ENCODE data around the gene DTNB. TPM values are rescaled to one million over a fixed set of nuclear protein-coding genes. Genes with fewer than 3 reads are reported as not detected.

DTNB gene
- total RNA-seq, 1 experiment from 2014 or later = 19.8 TPM

DNA sequence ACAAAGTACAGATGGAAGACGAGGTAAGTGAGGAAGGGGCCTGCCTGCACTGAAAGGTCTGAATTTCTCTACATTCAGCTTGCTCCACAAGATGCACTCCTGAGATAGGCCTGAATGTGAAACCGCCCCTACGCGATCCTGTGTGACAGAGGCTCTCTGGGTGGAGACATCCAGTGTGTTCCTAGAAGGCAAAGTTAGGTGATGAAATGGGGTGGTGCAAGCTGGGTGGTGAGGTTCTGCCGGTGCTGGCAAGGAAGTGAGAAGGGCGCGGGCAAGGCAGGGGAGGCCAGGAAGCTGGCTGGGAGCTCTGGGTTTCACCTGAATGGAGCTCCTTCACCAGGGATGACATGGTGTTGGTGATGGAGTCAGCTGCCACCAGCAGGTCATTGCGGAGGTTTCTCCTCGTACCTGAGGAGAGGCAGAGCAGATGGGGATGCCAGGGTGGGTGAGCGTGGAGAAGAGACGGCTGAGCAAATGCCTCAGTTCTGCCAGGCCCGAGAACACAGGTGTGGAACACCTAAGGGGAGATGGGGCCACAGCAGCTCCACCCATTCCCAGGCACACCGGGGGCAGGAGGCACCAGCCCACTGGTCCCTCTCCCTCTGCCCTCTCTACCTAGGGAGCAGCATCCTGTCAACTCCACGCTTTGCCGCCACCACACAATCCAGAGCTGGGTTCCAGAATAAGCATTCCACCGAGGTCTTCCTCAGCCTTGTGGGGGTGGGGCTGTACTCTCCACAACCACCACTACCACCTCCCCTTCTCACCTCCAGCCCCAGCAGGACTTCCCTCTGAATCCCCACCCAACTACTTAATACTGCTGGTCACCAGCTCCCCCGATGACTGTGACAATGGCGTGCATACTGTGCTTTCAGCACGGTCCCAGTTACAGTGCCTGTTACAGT, 286.2 kb downstream of the DTNB start:
- DNase-seq = peak; percentile 21
- Histone ChIP-seq H3K36me3 (replicated peaks; ENCODE audit: control insufficient read depth, insufficient read depth, low read length) (no peaks in the 10 kb centered on the region), H3K27me3 (ENCODE audit: control insufficient read depth, insufficient read depth, low read length) (no peaks in the 10 kb centered on the region), H3K4me3 (ENCODE audit: insufficient read depth, low read depth, low read length) (no peak overlapping the region)

DNA sequence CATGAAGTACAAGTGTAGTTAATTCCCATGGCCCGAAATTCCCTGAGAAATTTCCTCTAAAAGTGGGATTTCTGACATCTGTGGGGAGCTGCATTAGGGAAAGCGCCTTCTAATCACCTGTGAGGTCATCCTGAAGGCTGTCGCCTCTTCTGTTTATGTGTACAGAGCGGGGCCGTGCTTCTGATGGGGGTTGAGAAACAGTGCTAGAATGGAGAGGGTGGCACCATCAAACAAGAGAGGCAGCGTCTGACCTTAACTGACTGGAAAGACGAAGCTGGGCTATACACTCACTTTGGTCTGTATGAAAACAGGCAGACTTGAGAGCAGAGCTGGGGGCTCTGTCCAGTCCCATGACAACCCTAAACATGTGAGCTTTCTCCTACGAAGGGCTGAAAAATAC, 287.5 kb downstream of the DTNB start:
- H3K4me3 ChIP-seq (ENCODE audit: insufficient read depth, low read depth, low read length) = no peak overlapping the region
- no peaks in the 10 kb centered on the region; the same call in 1 of the 2 replicates for H3K36me3 ChIP-seq (replicated peaks; ENCODE audit: control insufficient read depth, insufficient read depth, low read length)
- H3K27me3 ChIP-seq (ENCODE audit: control insufficient read depth, insufficient read depth, low read length) = no peaks in the 10 kb centered on the region
- peak; percentile 7 for DNase-seq

DNA sequence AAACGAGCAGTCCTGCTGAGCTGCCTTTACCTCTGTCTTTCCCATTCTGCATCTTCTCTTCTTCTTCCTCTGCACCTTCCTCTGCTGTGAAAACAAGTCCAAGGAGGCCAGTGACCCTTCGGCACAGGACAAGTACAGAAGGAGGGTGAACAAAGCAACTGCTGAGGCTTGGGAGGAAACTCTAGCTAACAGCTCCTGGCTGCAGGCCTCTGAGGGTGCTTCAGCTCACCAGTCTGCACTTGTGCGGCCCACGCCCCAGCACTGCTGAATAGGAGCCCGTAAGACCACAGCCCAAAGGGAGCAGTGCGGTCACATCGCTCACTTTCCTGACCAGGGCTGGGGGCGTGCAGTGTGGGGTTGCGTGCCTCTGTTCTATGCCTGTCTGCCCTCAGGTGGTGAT, 289.6 kb downstream of the DTNB start:
- DNase-seq = peak; percentile 22
- Histone ChIP-seq H3K27me3 (ENCODE audit: control insufficient read depth, insufficient read depth, low read length) (no peaks in the 10 kb centered on the region), H3K36me3 (replicated peaks; ENCODE audit: control insufficient read depth, insufficient read depth, low read length) (no peaks in the 10 kb centered on the region; the same call in 1 of the 2 replicates), H3K4me3 (ENCODE audit: insufficient read depth, low read depth, low read length) (no peak overlapping the region)

DNA sequence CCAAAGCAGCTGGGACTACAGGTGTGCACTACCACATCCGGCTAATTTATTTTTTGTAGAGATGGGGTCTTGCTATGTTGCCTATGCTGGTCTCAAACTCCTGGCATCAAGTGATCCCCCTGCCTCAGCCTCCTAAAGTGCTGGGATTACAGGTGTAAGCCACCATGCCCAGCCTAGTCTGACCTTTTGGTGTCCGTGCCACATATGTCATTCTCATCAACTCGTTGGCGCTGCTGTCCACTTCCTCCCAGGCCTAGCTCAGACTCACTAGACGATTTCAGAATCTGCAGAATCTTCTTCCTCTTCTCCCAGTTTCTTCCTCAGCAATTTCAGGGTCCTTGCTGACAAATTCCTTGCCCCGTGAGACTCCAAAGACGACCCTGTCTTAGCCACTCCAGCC, 291.9 kb downstream of the DTNB start:
- Histone ChIP-seq H3K36me3 (replicated peaks; ENCODE audit: control insufficient read depth, insufficient read depth, low read length) (no peaks in the 10 kb centered on the region; the same call in 1 of the 2 replicates), H3K27me3 (ENCODE audit: control insufficient read depth, insufficient read depth, low read length) (no peaks in the 10 kb centered on the region), H3K4me3 (ENCODE audit: insufficient read depth, low read depth, low read length) (no peak overlapping the region)
- no peak for DNase-seq

DNA sequence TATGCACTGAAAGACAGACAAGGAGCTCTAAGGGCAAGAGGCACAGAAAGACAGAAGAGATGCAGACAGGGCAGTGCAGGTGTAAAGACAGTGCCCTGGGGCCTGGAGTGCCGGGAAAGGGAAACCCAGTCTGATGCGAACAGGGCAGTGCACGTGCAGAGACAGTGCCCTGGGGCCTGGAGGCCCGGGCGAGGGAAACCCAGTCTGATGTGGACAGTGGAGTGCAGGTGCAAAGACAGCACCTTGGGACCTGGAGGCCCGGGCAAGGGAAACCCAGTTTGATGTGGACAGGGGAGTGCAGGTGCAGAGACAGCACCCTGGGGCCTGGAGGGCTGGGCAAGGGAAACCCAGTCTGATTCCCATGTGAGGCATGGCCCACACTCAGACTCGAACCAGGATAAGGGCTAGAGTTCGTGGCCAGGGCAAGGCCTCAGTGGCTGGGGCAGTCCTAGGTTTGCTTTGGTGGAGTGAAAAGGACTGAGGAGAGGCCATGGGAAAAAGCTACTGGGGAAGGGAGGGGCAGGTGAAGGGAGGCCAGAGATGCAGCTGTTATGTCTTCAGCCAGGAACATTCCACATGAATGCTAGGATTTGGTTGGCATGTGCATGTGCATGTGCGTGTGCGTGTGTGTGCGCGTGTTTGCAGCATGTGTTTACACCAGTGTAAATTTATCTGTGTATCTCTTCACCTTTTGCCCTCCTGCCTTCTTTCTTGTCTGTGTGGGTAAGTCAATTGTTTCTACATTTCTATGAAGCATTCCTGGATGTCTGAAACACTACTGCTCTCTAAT, 292.6 kb downstream of the DTNB start:
- Histone ChIP-seq H3K4me3 (ENCODE audit: insufficient read depth, low read depth, low read length) (no peak overlapping the region), H3K27me3 (ENCODE audit: control insufficient read depth, insufficient read depth, low read length) (peaks cover 6% of the 10 kb centered on the region), H3K36me3 (replicated peaks; ENCODE audit: control insufficient read depth, insufficient read depth, low read length) (no peaks in the 10 kb centered on the region; the same call in 1 of the 2 replicates)
- no peak for DNase-seq

DNA sequence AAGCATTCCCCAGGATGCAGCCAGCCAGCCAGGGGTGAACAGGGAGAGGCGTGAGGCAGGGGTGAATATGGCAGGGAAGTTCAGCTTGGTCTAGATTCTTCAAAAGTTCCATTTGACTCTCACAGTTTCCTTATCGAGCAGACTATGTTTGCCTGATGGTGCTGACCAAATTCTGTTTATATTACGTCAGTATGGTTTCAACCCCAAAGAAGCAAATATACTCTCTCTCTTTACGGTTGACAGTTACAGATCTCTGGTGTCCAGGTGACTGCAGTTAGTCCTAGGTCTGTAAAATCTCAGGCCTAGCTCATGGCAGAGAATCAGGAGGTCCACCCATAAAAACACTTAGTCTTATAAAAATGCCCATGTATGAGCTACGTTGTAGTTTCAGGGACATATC, 293.4 kb downstream of the DTNB start:
- Histone ChIP-seq H3K4me3 (ENCODE audit: insufficient read depth, low read depth, low read length) (no peak overlapping the region), H3K36me3 (replicated peaks; ENCODE audit: control insufficient read depth, insufficient read depth, low read length) (no peaks in the 10 kb centered on the region; the same call in 1 of the 2 replicates), H3K27me3 (ENCODE audit: control insufficient read depth, insufficient read depth, low read length) (peaks cover 10% of the 10 kb centered on the region)
- DNase-seq = no peak

DNA sequence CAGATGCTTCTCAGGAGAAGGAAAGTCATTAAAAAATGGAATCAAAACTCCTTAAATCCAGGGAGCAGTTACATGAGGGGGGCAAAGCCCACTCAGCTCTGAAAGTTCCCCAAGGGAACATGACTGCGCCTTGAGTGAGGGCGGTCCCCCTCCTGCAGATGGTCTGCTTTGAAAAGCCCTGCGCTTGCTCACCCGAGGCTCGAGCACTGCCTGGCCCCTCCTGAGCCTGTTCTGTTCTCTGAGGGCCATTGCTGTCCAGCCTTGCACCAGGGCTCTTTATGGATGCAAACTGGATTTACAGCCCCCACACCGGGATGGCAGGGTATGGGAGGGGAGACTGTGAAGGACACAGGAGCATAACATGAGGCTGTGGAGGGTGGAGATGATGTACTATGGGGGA, 293.8 kb downstream of the DTNB start:
- Histone ChIP-seq H3K4me3 (ENCODE audit: insufficient read depth, low read depth, low read length) (no peak overlapping the region), H3K27me3 (ENCODE audit: control insufficient read depth, insufficient read depth, low read length) (peaks cover 10% of the 10 kb centered on the region), H3K36me3 (replicated peaks; ENCODE audit: control insufficient read depth, insufficient read depth, low read length) (no peaks in the 10 kb centered on the region; the same call in 1 of the 2 replicates)
- no peak for DNase-seq

DNA sequence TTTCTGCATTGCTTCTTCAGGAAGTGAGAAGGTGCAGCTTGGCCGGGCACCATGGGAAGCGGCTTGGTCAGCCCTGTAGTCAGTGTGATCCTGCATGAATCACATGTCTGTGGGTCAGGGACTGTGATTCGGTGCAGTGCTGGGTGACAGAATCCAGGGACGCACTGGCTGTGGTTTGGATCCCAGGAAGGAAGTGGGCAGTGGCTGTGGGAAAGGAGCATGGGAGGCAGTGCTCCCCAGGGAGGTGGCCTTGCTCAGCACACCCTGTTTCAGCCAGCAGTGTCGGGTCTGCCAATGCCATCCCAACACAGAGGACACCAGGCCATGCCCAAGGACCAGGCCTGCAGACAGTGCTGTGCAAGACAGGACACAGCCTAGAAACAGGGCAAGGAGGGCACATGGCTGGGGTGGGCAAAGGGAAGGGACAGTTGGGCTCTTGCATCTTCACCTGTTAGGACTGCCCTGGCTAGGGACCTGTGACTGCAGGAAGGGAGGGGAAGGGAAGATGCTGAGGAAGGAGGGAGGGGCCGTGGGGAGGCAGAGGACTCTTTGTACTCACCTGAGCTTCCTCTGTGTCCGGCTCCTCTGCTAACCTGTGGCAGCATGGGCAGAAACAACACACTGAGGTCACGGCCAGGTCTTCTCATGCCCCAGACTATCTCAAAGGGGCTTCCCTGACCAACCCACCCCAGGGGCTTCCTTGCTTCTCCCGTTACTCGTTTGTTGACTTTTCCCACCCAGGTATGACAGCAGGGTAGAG, 294.5 kb downstream of the DTNB start:
- Histone ChIP-seq H3K4me3 (ENCODE audit: insufficient read depth, low read depth, low read length) (no peak overlapping the region), H3K27me3 (ENCODE audit: control insufficient read depth, insufficient read depth, low read length) (peaks cover 10% of the 10 kb centered on the region), H3K36me3 (replicated peaks; ENCODE audit: control insufficient read depth, insufficient read depth, low read length) (no peaks in the 10 kb centered on the region; the same call in 1 of the 2 replicates)
- no peak for DNase-seq

DNA sequence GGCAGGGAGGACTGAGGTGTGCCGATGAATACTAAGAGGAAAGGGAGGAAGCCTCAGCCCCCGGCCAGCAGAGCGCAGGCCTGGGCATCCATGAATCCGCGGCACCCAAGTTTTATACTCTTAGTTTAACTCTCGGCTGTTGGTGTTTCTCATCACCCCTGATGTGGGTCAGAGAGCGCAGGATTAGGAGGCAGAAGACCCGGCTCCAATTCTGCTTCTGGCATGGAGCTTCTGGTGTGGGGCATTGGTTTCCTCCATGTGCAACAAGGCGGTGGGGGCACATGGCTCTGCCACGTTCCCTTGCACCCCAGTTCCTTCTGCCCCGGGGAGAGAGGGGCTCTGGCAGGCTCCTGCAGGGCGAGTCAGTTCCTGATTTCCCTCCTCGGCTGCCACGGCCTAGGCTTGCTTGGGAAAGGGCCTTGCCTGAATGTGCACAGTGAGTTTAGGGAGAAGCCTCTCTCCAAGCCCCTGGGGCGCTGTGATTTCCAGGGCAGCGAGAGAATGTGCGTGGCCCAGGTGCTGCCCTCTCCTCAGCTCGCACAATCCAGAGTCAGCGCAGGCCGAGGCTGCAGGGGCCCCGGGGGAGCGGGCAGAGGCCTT, 295.5 kb downstream of the DTNB start:
- H3K27me3 ChIP-seq (ENCODE audit: control insufficient read depth, insufficient read depth, low read length) = peaks cover 10% of the 10 kb centered on the region
- peak; percentile 28 for DNase-seq
- H3K36me3 ChIP-seq (replicated peaks; ENCODE audit: control insufficient read depth, insufficient read depth, low read length) = no peaks in the 10 kb centered on the region; the same call in 1 of the 2 replicates
- no peak overlapping the region for H3K4me3 ChIP-seq (ENCODE audit: insufficient read depth, low read depth, low read length)

DNA sequence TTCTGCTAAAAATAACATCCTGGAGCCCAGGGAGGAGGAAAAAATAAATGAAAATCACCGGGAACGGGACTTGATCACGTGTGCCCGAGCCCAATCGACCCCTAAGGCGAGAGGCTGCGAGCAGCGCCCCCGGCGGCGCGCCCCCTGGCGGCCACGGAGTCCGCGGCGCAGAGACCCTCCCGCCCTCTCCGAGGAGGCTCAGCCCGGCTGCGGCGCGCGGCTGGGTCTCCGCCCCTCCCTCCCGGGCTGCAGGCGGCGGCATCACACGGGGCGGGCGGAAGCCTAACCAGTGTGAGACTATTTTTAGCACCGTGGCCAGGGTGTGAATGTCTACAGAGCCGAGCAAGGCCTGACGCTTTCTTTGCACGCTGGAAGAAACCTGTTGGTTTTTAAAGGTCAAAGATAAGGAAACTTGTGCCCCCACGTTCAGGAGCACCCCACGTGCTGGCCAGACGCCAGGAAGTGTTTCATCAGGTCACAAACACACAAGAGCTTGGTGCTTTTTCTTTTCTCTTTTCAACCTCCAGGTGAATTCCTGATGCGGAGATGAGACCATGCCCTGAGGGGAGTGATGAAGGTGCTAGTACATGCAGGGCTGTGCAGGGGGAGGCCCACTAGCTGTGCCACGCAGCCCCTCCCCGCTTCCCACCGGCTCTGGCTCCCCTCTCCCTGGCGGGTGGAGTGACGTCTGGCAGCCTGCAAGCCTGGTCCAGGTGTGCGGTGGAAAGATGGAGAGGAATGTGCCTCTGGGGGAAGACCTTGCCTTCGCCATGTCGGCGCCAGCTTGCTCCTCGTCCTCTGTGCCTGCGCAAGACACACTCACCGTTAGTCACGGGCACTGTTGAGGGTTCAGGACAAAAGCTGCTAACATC, 296.4 kb downstream of the DTNB start:
- peak; percentile 99 for DNase-seq
- Histone ChIP-seq H3K4me3 (ENCODE audit: insufficient read depth, low read depth, low read length) (peak overlapping the region; percentile 19; the same call in 1 of the 2 replicates), H3K36me3 (replicated peaks; ENCODE audit: control insufficient read depth, insufficient read depth, low read length) (no peaks in the 10 kb centered on the region; the same call in 1 of the 2 replicates), H3K27me3 (ENCODE audit: control insufficient read depth, insufficient read depth, low read length) (peaks cover 10% of the 10 kb centered on the region)

DNA sequence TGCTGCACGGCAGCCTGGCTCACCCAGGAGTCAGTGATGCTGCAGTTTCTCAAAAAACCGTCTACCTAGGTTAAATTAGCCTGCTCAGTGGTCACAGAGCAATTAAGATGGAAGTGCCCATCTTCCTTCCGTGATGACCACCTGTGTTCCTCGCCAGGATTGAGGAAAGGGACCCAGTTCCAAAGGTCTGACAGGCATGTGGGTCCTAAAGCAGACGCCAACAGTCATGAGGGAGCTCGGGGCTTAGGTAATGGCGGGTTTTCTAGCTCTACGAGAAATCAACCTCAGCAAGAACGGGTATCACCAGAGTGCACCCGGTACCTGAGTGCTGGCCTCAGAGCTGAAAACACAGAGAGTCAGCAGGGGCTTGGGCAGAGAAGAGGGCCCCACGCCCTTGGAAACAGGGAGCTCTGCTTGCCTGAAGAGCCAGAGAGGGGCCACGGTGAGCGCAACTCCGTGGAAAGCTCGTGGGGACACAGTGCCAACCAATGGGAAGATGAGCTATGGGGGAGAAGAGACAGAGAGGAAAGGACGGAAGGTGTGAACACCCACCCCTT, 297.3 kb downstream of the DTNB start:
- no peaks in the 10 kb centered on the region; the same call in 1 of the 2 replicates for H3K36me3 ChIP-seq (replicated peaks; ENCODE audit: control insufficient read depth, insufficient read depth, low read length)
- no peak overlapping the region for H3K4me3 ChIP-seq (ENCODE audit: insufficient read depth, low read depth, low read length)
- peak; percentile 36 for DNase-seq
- H3K27me3 ChIP-seq (ENCODE audit: control insufficient read depth, insufficient read depth, low read length) = peaks cover 10% of the 10 kb centered on the region

DNA sequence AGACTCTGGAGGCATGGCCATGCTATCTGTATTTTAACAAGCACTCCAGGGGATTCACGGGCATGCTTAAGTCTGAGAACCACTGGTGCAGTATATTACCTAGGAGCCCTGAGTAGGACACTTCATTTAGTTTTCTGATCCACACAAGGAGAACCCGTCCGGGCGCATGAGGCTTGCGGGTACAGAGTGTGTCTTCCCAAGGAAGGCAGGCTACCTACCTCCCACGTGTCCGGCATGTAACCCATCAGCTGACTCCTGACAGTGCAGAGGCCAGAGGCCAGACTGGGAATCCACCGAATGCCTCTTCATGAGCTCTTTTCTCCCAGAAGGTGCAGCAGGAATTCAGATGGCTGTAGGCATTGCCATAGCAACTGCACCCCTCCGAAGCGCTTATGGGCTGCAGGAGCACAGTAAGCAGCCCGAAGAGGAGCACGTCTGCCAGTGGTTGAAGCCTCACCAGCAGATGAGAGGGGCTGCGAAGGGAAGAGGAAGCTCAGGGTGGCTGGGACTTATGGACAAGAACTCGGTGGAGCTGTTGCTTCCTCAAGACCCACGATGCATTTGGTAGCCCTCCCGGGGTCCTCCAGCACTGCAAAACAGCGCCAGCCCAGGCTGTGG, 297.9 kb downstream of the DTNB start:
- Histone ChIP-seq H3K36me3 (replicated peaks; ENCODE audit: control insufficient read depth, insufficient read depth, low read length) (no peaks in the 10 kb centered on the region), H3K4me3 (ENCODE audit: insufficient read depth, low read depth, low read length) (no peak overlapping the region), H3K27me3 (ENCODE audit: control insufficient read depth, insufficient read depth, low read length) (peaks cover 10% of the 10 kb centered on the region)
- peak; percentile 48 for DNase-seq

DNA sequence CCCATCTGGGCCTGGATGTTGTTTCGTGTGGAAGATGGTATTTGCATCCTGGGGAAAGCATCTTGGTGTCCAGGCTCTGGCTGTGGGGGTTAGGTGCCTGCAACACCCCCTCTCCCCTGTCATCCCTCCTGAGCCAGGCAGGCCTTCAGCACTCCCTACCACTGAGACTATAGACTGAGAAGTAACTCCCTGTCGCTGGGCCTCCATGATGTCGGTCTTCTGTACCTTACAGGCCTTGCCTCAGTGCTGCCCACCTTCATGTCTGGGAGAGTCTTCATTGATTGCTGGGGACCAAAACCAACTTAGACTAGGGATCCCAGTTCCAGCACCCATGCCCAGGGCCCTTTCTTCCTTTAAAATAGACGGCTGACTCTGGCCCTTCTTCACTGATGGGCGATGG, 298.6 kb downstream of the DTNB start:
- peaks cover 10% of the 10 kb centered on the region for H3K27me3 ChIP-seq (ENCODE audit: control insufficient read depth, insufficient read depth, low read length)
- H3K36me3 ChIP-seq (replicated peaks; ENCODE audit: control insufficient read depth, insufficient read depth, low read length) = no peaks in the 10 kb centered on the region
- H3K4me3 ChIP-seq (ENCODE audit: insufficient read depth, low read depth, low read length) = no peak overlapping the region
- DNase-seq = no peak

Measured in H7 (cell line).